Right lobe of liver (tissue), 6 donors: ENCODE data around the gene ULBP3. TPM values are rescaled to one million over a fixed set of nuclear protein-coding genes. Genes with fewer than 3 reads are reported as not detected.
"Not testable (repeated sequence)": the region's sequence is repeated elsewhere in the genome, so short reads cannot be mapped to it uniquely, and the experiment has no call there.

ENCODE experiments used
- ATAC-seq, 4 donors: fragments of 200-7000 bp; cut with Tn5 transposase; one replicate each; pipeline ENCODE4 v1.9.1; 2020; ENCODE audit warnings: mild to moderate bottlenecking in 4 of 4, moderate library complexity in 4 of 4
- DNase-seq, 3 donors: peaks; one replicate each; pipeline ENCODE4 v3.0.0-alpha.2; 2020
- H3K27ac ChIP-seq, 3 donors: fragments of 200-600 bp; one replicate each; pipeline ENCODE4 v1.8.0; 2022
- H3K27me3 ChIP-seq, 2 donors: fragments of 200-600 bp; one replicate each; pipeline ENCODE4 v1.8.0; 2022
- H3K36me3 ChIP-seq, 4 donors: fragments of 200-600 bp; sonication (generic) in 1 of 4; one replicate each; pipeline versions ENCODE4 v1.5.1 to v1.8.0; 2017 to 2022; ENCODE audit warnings: control low read depth in 1 of 4
- H3K4me1 ChIP-seq, 4 donors: fragments of 200-600 bp; sonication (generic) in 1 of 4; one replicate each; pipeline versions ENCODE4 v1.5.1 to v1.8.0; 2017 to 2022; ENCODE audit warnings: control low read depth in 1 of 4
- H3K4me3 ChIP-seq, 3 donors: fragments of 200-600 bp; one replicate each; pipeline ENCODE4 v1.8.0; 2022
- H3K9me3 ChIP-seq, 4 donors: fragments of 200-600 bp; sonication (generic) in 1 of 4; one replicate each; pipeline versions ENCODE4 v1.5.1 to v1.8.0; 2017 to 2022; ENCODE audit warnings: control low read depth in 1 of 4
- POLR2A ChIP-seq: fragments of 450-650 bp; IDR thresholded peaks from one replicate; pipeline ENCODE4 v1.6.1; 2017; ENCODE audit warnings: antibody characterized with exemption, mild to moderate bottlenecking
- WGBS: methylation state at CpG from one replicate; pipeline ENCODE4 v1.1.6; 2018; ENCODE audit warnings: low coverage, low lambda C conversion rate; ENCODE audit not compliant: insufficient coverage; ENCODE audit errors: missing lambda C conversion rate; 5-methylcytosine and 5-hydroxymethylcytosine counted together
- intact Hi-C, 2 donors: fragments of 100-400 bp; cut with DNase I; formaldehyde crosslinking; loops; one replicate each; pipeline versions ENCODE4 v1.11.2 to v1.14.1; 2022
- total RNA-seq, 6 experiments: library from RNA; depleted of rRNA in 2 of 6; stranded (reverse); fragments of >200 nt in 2 of 6; fragmentation: NEBNext Ultra II Directional in 3 of 6; extraction: Animal tissue kit (Norgen Biotek cat#: 25700) in 3 of 6; gene quantifications; one replicate each; pipeline versions ENCODE4 v1.1.0 to v1.2.4, GENCODE V29; 2016 to 2023
- TF ChIP-seq, protein P1 (sequence below), 4 donors: fragments of 200-600 bp in 3 of 4; fragments of 450-650 bp in 1 of 4; IDR thresholded peaks; one replicate each; pipeline versions ENCODE4 v1.5.1 to v1.8.0; 2016 to 2022; ENCODE audit warnings: antibody characterized with exemption in 4 of 4, mild to moderate bottlenecking in 2 of 4
- donor health status: DM: no; HTN: yes; CAD: no.
- donor health status: DM: no; HTN: no; CAD: no.
- donor health status: DM: no; HTN: no; CAD: no.
- donor health status: DM: no; HTN: yes; CAD: no.
- donor health status: DM: no; HTN: yes; CAD: no.

Gene ULBP3
- total RNA-seq, 6 experiments from 2014 or later = 0.34 to 1.7 (median 0.89) TPM

DNA sequence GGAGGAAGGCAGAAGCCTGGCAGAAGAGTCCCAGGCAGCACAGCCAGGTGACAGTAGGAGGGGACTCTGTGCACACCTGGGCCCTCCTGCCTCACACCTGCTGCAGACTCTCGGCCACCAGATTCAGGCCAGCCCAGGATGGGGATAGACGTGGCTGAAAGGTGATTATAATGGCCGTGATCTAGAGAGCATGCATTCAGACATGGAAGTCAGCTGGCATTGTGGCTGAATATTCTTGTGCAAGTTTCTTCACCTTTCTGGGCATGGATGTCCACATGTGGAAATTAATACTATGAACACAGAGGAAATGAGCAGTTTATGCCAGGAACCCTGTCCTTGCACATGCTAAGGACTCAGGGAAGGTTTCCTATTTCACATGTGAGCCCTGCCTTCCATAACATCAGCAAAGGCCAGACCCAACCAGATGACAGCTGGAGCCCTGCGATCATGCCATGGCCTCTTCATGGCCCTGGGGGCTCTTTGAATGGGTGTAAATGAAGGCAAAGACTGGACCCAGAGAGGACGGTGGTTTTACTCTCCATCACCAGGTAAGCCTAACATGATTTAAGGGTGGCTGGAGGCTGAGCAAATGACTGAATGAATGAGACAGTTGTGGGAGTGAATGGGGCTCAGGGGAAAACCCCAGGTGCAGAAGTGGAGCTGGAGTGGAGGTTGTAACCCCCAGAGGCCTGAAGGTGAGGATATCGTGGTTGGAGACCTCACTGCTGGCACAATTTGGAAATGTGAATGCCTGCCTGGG is 40.9 kb downstream of the ULBP3 start:
- H3K4me3 ChIP-seq = no peak overlapping the region
- intact Hi-C loops = no loop called here
- no peaks in the 10 kb centered on the region for H3K36me3 ChIP-seq
- 52% methylated on average over 4 of the region's 6 CpGs for WGBS
- TF ChIP-seq POLR2A = no peak
- TF ChIP-seq, protein P1, sequence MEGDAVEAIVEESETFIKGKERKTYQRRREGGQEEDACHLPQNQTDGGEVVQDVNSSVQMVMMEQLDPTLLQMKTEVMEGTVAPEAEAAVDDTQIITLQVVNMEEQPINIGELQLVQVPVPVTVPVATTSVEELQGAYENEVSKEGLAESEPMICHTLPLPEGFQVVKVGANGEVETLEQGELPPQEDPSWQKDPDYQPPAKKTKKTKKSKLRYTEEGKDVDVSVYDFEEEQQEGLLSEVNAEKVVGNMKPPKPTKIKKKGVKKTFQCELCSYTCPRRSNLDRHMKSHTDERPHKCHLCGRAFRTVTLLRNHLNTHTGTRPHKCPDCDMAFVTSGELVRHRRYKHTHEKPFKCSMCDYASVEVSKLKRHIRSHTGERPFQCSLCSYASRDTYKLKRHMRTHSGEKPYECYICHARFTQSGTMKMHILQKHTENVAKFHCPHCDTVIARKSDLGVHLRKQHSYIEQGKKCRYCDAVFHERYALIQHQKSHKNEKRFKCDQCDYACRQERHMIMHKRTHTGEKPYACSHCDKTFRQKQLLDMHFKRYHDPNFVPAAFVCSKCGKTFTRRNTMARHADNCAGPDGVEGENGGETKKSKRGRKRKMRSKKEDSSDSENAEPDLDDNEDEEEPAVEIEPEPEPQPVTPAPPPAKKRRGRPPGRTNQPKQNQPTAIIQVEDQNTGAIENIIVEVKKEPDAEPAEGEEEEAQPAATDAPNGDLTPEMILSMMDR (IDR thresholded peaks at IDR 0.05) = no peak
- no peak for DNase-seq
- H3K27ac ChIP-seq = no peak overlapping the region
- no peaks in the 10 kb centered on the region for H3K9me3 ChIP-seq
- peaks cover 0 to 7% (median 0%) of the 10 kb centered on the region in 4 donors for H3K4me1 ChIP-seq
- no peak for ATAC-seq
- peaks cover 0 to 13% of the 10 kb centered on the region in 2 donors for H3K27me3 ChIP-seq

DNA sequence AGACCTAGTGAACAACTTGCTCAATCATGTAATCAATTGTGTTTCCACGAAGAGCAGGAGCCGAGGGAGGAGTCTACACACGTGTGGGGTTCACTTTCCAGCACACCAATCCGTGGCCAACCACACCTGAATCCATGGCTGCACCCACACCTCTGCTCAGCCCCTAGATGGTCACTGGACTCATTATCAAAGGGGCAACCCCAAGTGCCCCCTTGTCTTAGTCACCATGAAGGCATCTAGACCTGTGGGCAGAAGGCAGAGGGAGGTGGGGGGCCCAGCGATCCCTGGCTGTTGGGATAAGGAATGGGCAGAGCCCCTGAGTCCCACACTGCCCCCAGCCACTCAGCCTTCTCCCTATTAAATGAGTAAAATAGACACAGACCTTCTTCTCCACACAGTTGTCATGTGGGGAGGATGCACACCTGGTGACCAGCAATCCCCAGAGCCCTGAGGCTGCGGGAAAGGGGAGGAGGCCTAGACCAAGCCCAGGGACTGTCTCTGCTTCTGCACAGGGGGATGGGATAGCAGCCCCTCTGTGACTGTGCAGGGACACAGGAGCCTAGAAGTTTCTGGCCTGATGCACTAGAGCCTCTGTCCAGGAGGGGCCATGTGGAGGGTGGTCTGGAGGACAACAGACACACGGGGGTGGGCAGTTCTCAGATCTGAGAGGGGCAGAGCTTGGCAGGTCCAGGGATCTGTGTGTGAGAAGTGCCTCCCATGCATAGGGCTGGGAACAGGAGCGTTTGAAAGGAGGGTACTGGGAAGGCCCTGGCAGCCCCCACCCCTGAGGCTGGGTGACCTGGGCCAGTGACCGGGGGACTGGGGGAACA is 41.7 kb downstream of the ULBP3 start:
- DNase-seq (no peak), ATAC-seq (no peak)
- intact Hi-C loops = no loop called here
- Histone ChIP-seq H3K9me3 (no peaks in the 10 kb centered on the region), H3K4me1 (peaks cover 0 to 7% (median 0%) of the 10 kb centered on the region in 4 donors), H3K4me3 (no peak overlapping the region), H3K27ac (no peak overlapping the region), H3K36me3 (no peaks in the 10 kb centered on the region), H3K27me3 (peaks cover 0 to 13% of the 10 kb centered on the region in 2 donors)
- WGBS = 46% methylated on average over 4 of the region's 9 CpGs
- TF ChIP-seq, protein P1 (IDR thresholded peaks at IDR 0.05) = no peak
- no peak for TF ChIP-seq POLR2A

DNA sequence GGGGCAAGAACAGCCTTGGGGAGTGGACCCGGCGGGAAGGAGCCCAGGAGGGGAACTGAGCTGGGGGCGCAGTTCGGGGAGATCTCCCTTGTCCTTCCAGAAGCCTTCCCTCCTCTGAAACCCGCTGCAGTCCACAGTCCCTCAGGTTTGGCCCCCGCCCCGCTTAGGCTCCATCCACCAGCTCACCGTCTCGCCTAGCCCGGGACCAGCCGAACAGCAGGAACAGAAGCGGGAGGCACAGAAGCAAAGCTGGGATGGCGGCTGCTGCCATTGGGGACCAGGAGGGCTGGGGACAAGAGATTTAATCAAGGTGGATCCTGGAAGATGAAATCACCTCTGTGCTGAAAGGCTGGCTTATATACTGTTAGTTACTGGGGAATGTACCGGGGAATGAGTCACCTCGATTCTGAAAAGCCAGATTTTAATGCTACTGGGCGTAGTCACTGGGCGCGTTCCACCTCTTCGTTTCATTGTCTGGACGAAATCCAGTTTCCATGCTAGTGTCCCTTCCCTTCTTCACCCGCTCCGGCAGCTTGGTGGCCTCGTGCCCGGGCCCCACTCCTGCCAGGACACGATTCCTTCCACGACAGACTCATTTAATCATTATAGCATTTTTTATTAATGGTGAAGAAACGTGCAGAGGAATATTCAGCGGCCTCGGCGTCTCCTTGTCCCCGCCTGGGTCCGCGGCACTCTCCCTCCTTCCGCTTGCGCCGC is 43.6 kb downstream of the ULBP3 start, which contains the start of gene RAET1L:
RAET1L (minus strand) TSS at position 332 of the 717 bp plus-strand sequence; CDS start at position 271, 61 bp downstream.
- Histone ChIP-seq H3K9me3 (no peaks in the 10 kb centered on the region), H3K36me3 (no peaks in the 10 kb centered on the region), H3K27me3 (peaks cover 0 to 13% of the 10 kb centered on the region in 2 donors), H3K27ac (no peak within 1 kb of the TSS), H3K4me3 (no peak within 1 kb of the TSS), H3K4me1 (peaks cover 0 to 7% (median 0%) of the 10 kb centered on the region in 4 donors)
- ATAC-seq = peak in 3 of 4 donors; percentile 21 to 92 (median 39)
- 8% methylated on average over 30 of the region's 36 CpGs for WGBS
- TF ChIP-seq, protein P1 (IDR thresholded peaks at IDR 0.05) = no peak
- TF ChIP-seq POLR2A = no peak
- intact Hi-C loops = no loop called here
- peak in 1 of 3 donors; percentile 31 for DNase-seq

DNA sequence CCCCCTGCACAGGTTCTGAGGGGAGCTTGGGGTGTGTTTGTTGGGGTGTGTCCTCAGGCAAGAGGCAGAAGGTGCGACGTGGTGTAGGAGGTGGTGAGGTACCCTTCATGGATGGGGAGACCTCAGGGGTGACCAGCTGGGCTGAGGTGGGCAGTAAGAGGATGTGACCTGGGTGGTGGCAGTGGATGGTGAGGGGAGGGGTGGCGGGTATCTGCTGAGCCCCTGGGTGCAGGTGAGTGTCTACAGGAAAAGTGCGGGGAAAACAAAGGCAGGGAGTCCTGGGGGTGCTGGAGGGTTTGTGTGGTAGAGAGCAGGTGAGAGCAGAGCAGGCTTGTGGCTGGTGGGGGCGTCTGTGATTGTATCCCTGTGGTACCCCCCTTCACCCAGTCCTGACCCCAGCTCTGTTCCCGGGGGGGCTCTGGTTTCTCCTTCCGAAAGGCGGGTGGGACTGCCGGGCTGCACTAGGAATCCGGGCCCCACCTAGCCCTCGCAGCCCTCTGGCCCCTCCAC is 44.2 kb downstream of the ULBP3 start:
- 82% methylated on average over 3 of the region's 11 CpGs for WGBS
- no peak overlapping the region for H3K27ac ChIP-seq
- H3K4me1 ChIP-seq = peaks cover 0 to 7% (median 0%) of the 10 kb centered on the region in 4 donors
- H3K4me3 ChIP-seq = no peak overlapping the region
- no peak for ATAC-seq
- TF ChIP-seq POLR2A = no peak
- TF ChIP-seq, protein P1 (IDR thresholded peaks at IDR 0.05) = no peak
- intact Hi-C loops = no loop called here
- peaks cover 0 to 13% of the 10 kb centered on the region in 2 donors for H3K27me3 ChIP-seq
- DNase-seq = peak in 1 of 3 donors; percentile 36
- H3K9me3 ChIP-seq = no peaks in the 10 kb centered on the region
- H3K36me3 ChIP-seq = no peaks in the 10 kb centered on the region

DNA sequence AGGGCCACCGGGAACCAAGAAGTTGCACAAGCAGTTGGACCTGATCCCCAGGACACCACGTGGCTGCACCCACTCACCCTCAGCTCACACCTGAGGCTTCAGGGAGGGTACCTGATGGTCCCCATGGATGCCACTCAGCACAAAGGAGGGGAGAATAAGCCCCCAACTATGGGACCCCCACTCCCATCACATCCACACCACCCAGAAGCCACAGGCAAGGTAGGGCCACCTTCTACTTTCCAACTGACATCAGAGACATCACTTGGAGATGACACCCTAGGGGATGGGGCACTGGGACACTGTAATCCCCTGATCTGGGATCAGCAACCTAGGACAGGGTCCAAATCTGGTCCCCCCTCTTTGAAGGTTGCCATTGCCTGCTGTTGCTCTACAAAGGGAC is 44.9 kb downstream of the ULBP3 start:
- H3K4me3 ChIP-seq, H3K36me3 ChIP-seq, H3K9me3 ChIP-seq, H3K4me1 ChIP-seq, ATAC-seq, intact Hi-C loops, H3K27ac ChIP-seq: not testable (repeated sequence)
- peaks cover 0 to 13% of the 10 kb centered on the region in 2 donors for H3K27me3 ChIP-seq
- no CpG with 5 or more reads among the region's 2 CpGs for WGBS
- peak in 1 of 3 donors; percentile 24 for DNase-seq

DNA sequence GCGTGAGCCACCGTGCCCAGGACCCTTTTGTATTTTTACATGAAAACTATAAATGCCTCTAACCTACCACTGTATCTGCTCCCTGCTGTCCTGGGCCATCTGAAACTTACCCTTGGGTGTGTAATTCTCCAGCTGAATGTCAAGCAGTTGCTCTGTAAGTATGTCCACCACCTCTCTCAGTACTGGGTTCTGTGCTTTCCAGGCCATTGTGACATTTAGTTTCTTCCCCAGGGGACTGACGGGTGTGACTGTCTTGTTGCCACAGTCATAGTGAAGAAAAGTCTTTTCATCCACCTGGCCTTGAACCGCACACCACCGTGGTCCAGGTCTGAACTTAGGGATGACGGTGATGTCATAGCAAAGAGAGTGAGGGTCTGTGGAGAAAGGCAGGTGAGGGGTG is 47.1 kb downstream of the ULBP3 start:
- WGBS = 60% methylated on average over 2 of the region's 6 CpGs
- H3K4me3 ChIP-seq, H3K9me3 ChIP-seq, H3K36me3 ChIP-seq, H3K4me1 ChIP-seq, intact Hi-C loops, H3K27ac ChIP-seq, ATAC-seq, DNase-seq: not testable (repeated sequence)
- peaks cover 0 to 13% of the 10 kb centered on the region in 2 donors for H3K27me3 ChIP-seq
